ENCODE results near the gene ZMYND8.
"Not testable (repeated sequence)": the region's sequence is repeated elsewhere in the genome, so short reads cannot be mapped to it uniquely, and the experiment has no call there.

ZMYND8 gene

DNA sequence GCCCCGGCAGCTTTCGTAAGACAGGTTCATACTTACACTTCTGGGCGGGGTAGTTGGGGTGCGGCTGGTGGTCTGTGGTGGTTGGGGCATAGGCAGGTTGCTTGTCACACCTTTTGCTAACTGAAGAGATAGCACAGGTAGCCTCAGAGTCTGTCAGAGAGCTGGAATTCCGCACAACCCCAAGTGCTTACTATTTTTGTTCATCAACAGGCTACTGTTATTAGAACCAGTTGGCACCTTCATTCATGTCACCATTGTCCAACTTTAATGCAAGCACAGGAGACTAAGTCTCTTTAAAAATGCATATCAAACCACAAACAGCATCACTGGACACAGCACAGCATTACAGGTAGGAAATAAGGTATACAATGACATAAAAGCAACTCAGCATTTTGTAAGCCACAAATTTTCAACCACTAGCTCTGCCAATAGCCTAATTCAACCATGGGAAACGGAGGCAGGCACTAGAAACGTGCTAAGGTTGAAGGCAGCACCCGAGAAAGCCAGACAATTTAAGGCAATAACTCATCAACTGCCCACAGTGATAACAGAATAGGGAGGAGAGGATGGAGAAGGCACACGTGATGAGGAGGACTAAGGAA lies 143.8 kb downstream of the ZMYND8 start:
- TF ChIP-seq CTCF (IDR thresholded peaks at IDR 0.05; ENCODE audit: control insufficient read depth, extremely low read depth, insufficient read depth): no peak
- no peak overlapping the region for H3K4me3 ChIP-seq (ENCODE audit: low read depth, low read length)
- DNase-seq (ENCODE audit: low read depth): no peak

GRCh38 chr20:47211036-47211435 lies 145.5 kb downstream of the ZMYND8 start:
- no peak for DNase-seq (ENCODE audit: low read depth)
- no peak for TF ChIP-seq CTCF (IDR thresholded peaks at IDR 0.05; ENCODE audit: control insufficient read depth, extremely low read depth, insufficient read depth)
- no peak overlapping the region for H3K4me3 ChIP-seq (ENCODE audit: low read depth, low read length)

DNA sequence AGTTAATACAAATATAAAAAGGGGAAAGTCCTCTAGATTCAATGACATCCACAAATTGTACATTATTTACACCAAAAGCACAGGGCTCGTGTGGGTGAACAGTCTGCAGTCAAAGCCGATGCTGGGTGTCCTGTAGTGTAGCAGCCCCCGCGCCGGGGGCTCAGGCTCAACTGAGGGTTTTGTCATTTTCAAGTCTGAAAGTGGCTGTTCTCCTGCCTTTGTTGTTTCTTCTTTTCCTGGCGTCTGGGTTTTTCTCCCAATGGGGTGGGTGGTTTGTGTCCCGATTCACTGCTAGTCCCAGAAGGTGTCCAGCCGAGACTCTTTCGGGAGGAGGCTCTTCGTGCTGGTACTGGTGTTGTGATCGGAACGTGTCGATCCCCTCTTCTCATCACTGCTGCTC lies 146.0 kb downstream of the ZMYND8 start:
- no peak overlapping the region for H3K4me3 ChIP-seq (ENCODE audit: low read depth, low read length)
- TF ChIP-seq CTCF (IDR thresholded peaks at IDR 0.05; ENCODE audit: control insufficient read depth, extremely low read depth, insufficient read depth): no peak
- DNase-seq (ENCODE audit: low read depth): no peak

DNA sequence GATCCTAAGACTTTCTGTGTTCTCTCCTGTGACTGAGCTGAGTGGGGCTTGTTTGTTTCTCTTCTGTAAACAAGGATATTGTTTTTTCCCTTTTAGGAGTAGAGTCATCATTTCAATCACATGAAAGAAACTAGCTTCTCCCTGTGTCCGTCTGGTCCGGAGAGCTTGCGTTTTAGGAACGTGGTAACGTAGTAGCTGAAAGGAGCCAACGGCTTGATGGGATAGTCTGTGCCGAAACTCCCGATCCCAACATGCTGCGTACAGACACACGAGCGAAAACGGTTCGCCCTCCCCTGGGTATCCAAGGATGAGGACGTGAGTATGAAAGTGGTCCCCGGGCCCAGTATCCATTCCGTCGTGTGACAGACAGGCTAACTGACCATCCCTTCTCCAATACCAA lies 146.5 kb downstream of the ZMYND8 start:
- H3K4me3 ChIP-seq (ENCODE audit: low read depth, low read length): no peak overlapping the region
- no peak for TF ChIP-seq CTCF (IDR thresholded peaks at IDR 0.05; ENCODE audit: control insufficient read depth, extremely low read depth, insufficient read depth)
- no peak for DNase-seq (ENCODE audit: low read depth)

DNA sequence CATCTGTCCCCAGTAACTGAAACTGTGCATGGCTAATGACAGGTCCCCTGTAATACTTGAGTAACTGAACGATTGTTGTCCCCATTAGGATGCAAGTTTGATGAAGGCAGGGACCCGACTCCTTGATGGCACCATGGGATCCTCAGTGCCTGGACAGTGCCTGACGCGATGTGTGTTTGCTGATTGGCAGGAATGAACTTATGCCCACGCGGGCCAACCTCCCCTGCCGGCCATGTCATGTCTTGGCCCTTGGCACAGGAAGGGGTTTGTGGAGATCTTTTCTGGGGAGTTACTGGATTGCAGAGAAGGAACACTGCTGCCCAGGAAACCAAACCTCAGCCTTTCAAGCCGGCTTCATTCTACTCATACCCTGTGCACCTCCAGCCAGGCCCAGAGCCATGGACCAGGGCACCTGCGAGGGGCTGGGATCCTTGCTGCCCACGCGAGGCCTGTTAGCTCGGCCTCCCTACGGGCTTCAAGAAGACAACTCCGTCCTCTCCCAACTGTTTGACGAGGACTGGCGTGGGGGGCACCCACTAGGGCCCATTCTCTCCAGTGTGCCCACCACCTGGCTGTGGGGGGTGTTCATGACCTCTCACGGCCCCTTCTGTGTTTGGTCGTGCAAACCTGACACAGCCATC lies 147.8 kb downstream of the ZMYND8 start:
- DNase-seq (ENCODE audit: low read depth): no peak
- TF ChIP-seq CTCF (IDR thresholded peaks at IDR 0.05; ENCODE audit: control insufficient read depth, extremely low read depth, insufficient read depth): no peak
- no peak overlapping the region for H3K4me3 ChIP-seq (ENCODE audit: low read depth, low read length)

DNA sequence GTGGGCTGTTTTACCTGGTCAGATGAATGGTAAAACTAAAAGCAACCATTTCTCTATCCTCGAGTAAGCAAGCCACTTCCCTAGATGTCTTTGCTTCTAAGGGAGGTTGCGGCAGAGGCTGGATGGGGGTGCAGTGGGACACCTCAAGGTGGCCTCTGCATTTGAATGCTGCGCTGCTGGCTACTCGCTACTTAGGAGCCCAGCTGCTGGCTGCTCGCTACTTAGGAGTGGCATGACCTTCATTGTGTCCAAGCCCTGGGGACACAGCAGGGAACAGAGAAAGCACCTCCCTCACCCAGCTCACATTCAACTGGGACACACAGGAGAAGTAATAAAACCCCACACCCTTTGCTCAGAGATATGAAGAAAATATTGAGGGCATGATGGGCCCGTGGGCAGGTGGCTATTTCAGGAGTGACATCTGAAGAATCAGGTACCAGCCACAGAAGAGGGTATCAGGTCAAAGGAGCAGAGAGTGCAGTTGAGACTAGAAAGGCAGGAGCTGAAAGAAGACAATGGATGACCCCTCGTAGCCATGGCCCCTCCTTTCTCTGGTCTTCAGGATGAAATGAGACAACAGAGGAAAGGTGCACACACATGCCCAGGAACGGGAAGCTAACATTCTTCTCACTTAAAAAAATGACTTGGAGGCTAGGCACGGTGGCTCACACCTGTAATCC lies 149.4 kb downstream of the ZMYND8 start:
- no peak overlapping the region for H3K4me3 ChIP-seq (ENCODE audit: low read depth, low read length)
- no peak for TF ChIP-seq CTCF (IDR thresholded peaks at IDR 0.05; ENCODE audit: control insufficient read depth, extremely low read depth, insufficient read depth)
- DNase-seq (ENCODE audit: low read depth): no peak

GRCh38 chr20:47206552-47206951 lies 149.9 kb downstream of the ZMYND8 start:
- H3K4me3 ChIP-seq (ENCODE audit: low read depth, low read length); DNase-seq (ENCODE audit: low read depth): not testable (repeated sequence)
